HG03460 (cell line): ENCODE measurements around the gene DPYD.

Source experiments
- ATAC-seq: cut with Tn5 transposase; IDR thresholded peaks from one replicate; pipeline ENCODE4 v1.9.1; 2021; ENCODE audit not compliant: unreplicated experiment

Gene DPYD

GRCh38 chr1:97630948-97631347 is 289.9 kb downstream of the DPYD start:
- ATAC-seq = no peak

- no peak for ATAC-seq
Observed at GRCh38 chr1:97630281-97630680, 290.6 kb downstream of the DPYD start.

- ATAC-seq = no peak
Observed at GRCh38 chr1:97623220-97623619, 297.6 kb downstream of the DPYD start.

GRCh38 chr1:97621955-97622354 is 298.9 kb downstream of the DPYD start:
- no peak for ATAC-seq

GRCh38 chr1:97619706-97620105 is 301.1 kb downstream of the DPYD start:
- no peak for ATAC-seq

GRCh38 chr1:97610748-97611147 is 310.1 kb downstream of the DPYD start:
- no peak for ATAC-seq

GRCh38 chr1:97610102-97610501 is 310.7 kb downstream of the DPYD start:
- ATAC-seq = no peak

GRCh38 chr1:97608272-97608671 is 312.6 kb downstream of the DPYD start:
- ATAC-seq = no peak

- no peak for ATAC-seq
Observed at GRCh38 chr1:97603776-97604175, 317.1 kb downstream of the DPYD start.

GRCh38 chr1:97603218-97603617 is 317.6 kb downstream of the DPYD start:
- ATAC-seq = no peak

- ATAC-seq = no peak
Observed at GRCh38 chr1:97599447-97599846, 321.4 kb downstream of the DPYD start.

- no peak for ATAC-seq
Observed at GRCh38 chr1:97593192-97593591, 327.6 kb downstream of the DPYD start.

GRCh38 chr1:97588772-97589171 is 332.1 kb downstream of the DPYD start:
- ATAC-seq = no peak

GRCh38 chr1:97581614-97582051 is 339.2 kb downstream of the DPYD start:
- no peak for ATAC-seq

GRCh38 chr1:97577613-97578012 is 343.2 kb downstream of the DPYD start:
- no peak for ATAC-seq

GRCh38 chr1:97573553-97573952 is 347.3 kb downstream of the DPYD start:
- ATAC-seq = no peak

- ATAC-seq = no peak
Observed at GRCh38 chr1:97572561-97572960, 348.3 kb downstream of the DPYD start.

GRCh38 chr1:97571760-97572159 is 349.1 kb downstream of the DPYD start:
- no peak for ATAC-seq

GRCh38 chr1:97570691-97571090 is 350.1 kb downstream of the DPYD start:
- ATAC-seq = no peak

- no peak for ATAC-seq
Observed at GRCh38 chr1:97567000-97567749, 353.7 kb downstream of the DPYD start.

GRCh38 chr1:97565886-97566285 is 354.9 kb downstream of the DPYD start:
- ATAC-seq = no peak

GRCh38 chr1:97563926-97564325 is 356.9 kb downstream of the DPYD start:
- no peak for ATAC-seq

GRCh38 chr1:97562081-97562480 is 358.8 kb downstream of the DPYD start:
- no peak for ATAC-seq
